Calu3 (cell line): ENCODE data around the gene CAPZA2. TPM values are rescaled to one million over a fixed set of nuclear protein-coding genes. Genes with fewer than 3 reads are reported as not detected.

Source experiments
- BruUV-seq: library from RNA; stranded (reverse); fragments of 400-500 nt; replicated peaks from 2 replicates; lab custom pipeline; 2021; lab: Mats Ljungman, UMichigan
- CTCF ChIA-PET: fragments of 300-600 bp; sonication (Branson Sonifier 250); formaldehyde crosslinking; loops from one replicate; lab custom pipeline; 2022; ENCODE audit warnings: antibody characterized with exemption; lab: Charles Lee
- DNase-seq: peaks from one replicate; pipeline ENCODE4 v3.0.0; 2022
- H3K27ac Mint-ChIP-seq: one replicate; pipeline ENCODE4 v1.8.0; 2022; ENCODE audit warnings: mixed read lengths; ENCODE audit not compliant: unreplicated experiment
- H3K27me3 Mint-ChIP-seq: one replicate; pipeline ENCODE4 v1.8.0; 2022; ENCODE audit warnings: mixed read lengths; ENCODE audit not compliant: unreplicated experiment
- H3K36me3 Mint-ChIP-seq: one replicate; pipeline ENCODE4 v1.8.0; 2022; ENCODE audit warnings: mild to moderate bottlenecking, moderate library complexity, mixed read lengths; ENCODE audit not compliant: insufficient read depth, unreplicated experiment
- H3K4me1 Mint-ChIP-seq: one replicate; pipeline ENCODE4 v1.8.0; 2022; ENCODE audit warnings: mild to moderate bottlenecking, low read depth, mixed read lengths; ENCODE audit not compliant: unreplicated experiment
- H3K4me3 Mint-ChIP-seq: one replicate; pipeline ENCODE4 v1.8.0; 2022; ENCODE audit warnings: mild to moderate bottlenecking, low read depth, moderate library complexity, mixed read lengths; ENCODE audit not compliant: unreplicated experiment
- H3K9me3 Mint-ChIP-seq: one replicate; pipeline ENCODE4 v1.8.0; 2022; ENCODE audit warnings: low read depth, mixed read lengths; ENCODE audit not compliant: unreplicated experiment
- intact Hi-C: fragments of 100-400 bp; cut with micrococcal nuclease; formaldehyde crosslinking; loops from one replicate; pipeline ENCODE4 v1.10.0; 2022; ENCODE audit not compliant: unreplicated experiment
- total RNA-seq: library from RNA; stranded (reverse); gene quantifications from 2 replicates; pipeline ENCODE4 v1.2.3, GENCODE V29; 2022
- TF ChIP-seq, protein P1 (sequence below): fragments of 200-600 bp; IDR thresholded peaks from one replicate; pipeline ENCODE4 v1.8.0; 2022; ENCODE audit warnings: antibody characterized with exemption; ENCODE audit not compliant: unreplicated experiment

The CAPZA2 gene
- total RNA-seq, 1 experiment from 2014 or later: 209 TPM

DNA sequence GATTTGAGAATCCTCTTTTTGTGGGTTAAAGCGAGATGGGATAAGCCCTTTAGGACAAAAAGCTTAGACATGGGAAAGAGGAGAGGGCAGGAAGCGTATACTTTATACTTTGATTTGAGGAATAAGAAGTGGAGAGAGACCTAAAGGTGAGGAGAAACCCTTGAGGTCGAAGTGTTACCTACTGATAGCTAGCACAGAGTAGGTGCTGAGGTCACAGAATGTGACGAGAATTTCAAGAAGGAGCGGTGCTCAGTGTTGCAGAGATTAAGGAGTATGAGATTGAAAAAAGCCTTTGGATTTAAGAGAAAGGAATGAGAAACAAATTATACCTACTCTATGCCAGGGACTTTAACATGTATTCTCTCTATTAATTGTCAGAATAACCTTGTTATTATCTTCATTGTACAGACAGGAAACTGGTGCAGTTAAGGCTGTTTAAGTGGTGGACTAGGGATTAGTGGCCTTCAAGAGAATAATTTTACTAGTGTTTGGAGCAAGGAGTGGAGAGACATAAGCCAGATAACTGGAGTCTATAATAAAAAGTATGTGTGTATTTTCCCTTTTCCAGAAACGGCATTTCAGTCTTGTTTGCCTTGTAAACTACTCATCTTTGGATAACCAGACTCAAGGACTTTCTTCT is 8.8 kb downstream of the CAPZA2 start:
- no peaks in the 10 kb centered on the region for H3K9me3 Mint-ChIP-seq
- H3K27me3 Mint-ChIP-seq: no peaks in the 10 kb centered on the region
- no peak overlapping the region for H3K4me3 Mint-ChIP-seq
- intact Hi-C loops: no loop called here
- H3K27ac Mint-ChIP-seq: no peak overlapping the region
- BruUV-seq: no TSS peak
- CTCF ChIA-PET: no interaction called here
- H3K36me3 Mint-ChIP-seq: no peaks in the 10 kb centered on the region
- TF ChIP-seq, protein P1, sequence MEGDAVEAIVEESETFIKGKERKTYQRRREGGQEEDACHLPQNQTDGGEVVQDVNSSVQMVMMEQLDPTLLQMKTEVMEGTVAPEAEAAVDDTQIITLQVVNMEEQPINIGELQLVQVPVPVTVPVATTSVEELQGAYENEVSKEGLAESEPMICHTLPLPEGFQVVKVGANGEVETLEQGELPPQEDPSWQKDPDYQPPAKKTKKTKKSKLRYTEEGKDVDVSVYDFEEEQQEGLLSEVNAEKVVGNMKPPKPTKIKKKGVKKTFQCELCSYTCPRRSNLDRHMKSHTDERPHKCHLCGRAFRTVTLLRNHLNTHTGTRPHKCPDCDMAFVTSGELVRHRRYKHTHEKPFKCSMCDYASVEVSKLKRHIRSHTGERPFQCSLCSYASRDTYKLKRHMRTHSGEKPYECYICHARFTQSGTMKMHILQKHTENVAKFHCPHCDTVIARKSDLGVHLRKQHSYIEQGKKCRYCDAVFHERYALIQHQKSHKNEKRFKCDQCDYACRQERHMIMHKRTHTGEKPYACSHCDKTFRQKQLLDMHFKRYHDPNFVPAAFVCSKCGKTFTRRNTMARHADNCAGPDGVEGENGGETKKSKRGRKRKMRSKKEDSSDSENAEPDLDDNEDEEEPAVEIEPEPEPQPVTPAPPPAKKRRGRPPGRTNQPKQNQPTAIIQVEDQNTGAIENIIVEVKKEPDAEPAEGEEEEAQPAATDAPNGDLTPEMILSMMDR: no peak
- H3K4me1 Mint-ChIP-seq: peaks cover 33% of the 10 kb centered on the region
- no peak for DNase-seq

DNA sequence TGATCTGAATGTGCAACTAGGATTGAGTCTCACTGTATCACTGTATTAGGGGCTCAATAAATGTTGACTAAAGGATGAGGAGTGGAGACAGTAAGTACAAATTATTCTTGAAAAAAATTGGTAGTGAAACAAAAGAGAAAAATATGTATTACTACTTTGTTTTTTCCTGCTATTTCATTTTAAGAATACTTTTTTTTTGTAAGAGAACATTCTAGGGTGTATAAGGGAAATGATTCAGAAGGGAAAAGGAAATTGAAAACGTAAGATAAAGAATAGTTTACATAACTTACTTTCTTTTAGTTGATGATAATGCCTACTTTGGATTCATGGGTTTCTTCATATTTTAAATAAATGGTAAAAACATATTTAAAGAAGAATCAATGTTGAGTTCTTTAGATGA is 9.6 kb downstream of the CAPZA2 start:
- TF ChIP-seq, protein P1: no peak
- H3K9me3 Mint-ChIP-seq: no peaks in the 10 kb centered on the region
- H3K4me3 Mint-ChIP-seq: no peak overlapping the region
- peaks cover 33% of the 10 kb centered on the region for H3K4me1 Mint-ChIP-seq
- CTCF ChIA-PET: no interaction called here
- H3K36me3 Mint-ChIP-seq: no peaks in the 10 kb centered on the region
- intact Hi-C loops: no loop called here
- no peak overlapping the region for H3K27ac Mint-ChIP-seq
- H3K27me3 Mint-ChIP-seq: no peaks in the 10 kb centered on the region
- no peak for DNase-seq
- no TSS peak for BruUV-seq

DNA sequence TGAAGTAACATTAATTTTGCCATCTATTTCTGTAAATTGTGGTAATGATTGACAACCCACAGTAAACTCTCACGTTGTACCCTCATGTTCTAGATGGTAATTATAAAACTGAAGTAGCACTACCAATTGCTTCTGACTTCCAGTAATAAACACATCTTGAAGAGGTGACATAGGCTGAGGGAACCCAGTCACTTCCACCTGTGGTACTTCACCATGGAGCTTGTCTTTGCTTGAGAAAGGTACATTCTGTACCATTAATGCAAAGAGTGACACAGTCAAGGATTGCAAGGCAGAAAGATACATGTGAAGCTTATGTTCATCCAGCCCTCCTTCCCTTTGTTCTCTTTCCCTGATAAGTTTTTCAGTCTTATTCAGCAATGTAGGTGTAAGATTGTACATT is 11.2 kb downstream of the CAPZA2 start:
- intact Hi-C loops: no loop called here
- Mint-ChIP-seq H3K4me3 (no peak overlapping the region), H3K9me3 (no peaks in the 10 kb centered on the region), H3K4me1 (peaks cover 24% of the 10 kb centered on the region), H3K27ac (no peak overlapping the region), H3K27me3 (no peaks in the 10 kb centered on the region), H3K36me3 (no peaks in the 10 kb centered on the region)
- TF ChIP-seq, protein P1: no peak
- no peak for DNase-seq
- no TSS peak for BruUV-seq
- CTCF ChIA-PET: interaction anchor here (0.6 kb wide), 1 partner anchor 252 kb away, joined by 3 read pairs; no protein-coding TSS in a partner anchor

DNA sequence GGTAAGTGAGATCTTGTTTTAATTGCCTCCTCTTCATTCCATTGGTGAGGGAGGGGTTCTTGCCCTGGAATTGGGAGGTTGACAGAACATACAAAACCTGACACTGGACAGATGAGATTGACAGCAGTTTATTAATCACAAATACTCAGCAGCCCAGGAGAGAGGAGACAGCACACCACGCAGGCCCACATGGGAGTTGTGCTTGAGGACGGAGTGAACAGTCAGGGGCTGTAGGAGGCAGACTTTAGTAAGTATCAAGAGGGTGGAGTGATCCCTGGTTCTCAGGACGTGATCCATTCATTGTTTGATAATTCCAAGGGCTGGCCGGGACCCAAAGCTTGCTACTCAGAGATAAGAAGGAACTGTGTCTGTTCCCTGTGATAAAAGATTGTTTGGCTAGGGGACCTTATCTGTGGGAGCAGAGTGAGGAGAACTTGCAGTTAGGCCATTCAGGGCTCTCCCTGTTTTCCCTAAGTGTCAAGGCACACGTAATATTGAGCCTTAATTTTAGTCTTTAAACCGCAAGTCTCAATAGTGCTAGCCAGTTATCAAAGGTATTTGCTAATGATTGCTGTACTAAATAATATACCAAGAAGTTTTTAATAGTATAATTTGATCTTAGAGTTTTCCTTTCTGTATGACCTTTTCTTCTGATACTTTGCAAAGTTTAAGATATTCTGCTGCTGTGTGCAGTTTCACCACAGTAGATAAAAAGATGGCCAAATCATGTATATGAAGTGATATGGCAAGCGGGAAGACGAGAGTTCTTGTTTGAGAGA is 14.5 kb downstream of the CAPZA2 start:
- H3K4me3 Mint-ChIP-seq: no peak overlapping the region
- no peak for DNase-seq
- no peaks in the 10 kb centered on the region for H3K27me3 Mint-ChIP-seq
- no peaks in the 10 kb centered on the region for H3K9me3 Mint-ChIP-seq
- TF ChIP-seq, protein P1: no peak
- no TSS peak for BruUV-seq
- H3K27ac Mint-ChIP-seq: no peak overlapping the region
- no peaks in the 10 kb centered on the region for H3K36me3 Mint-ChIP-seq
- CTCF ChIA-PET: no interaction called here
- peaks cover 2% of the 10 kb centered on the region for H3K4me1 Mint-ChIP-seq
- intact Hi-C loops: no loop called here
